Gastrocnemius medialis (tissue), 4 donors: ENCODE results near the gene TMEM198.

ENCODE experiments used
- POLR2A ChIP-seq, 2 donors: fragments of 450-650 bp; IDR thresholded peaks; one replicate each; pipeline ENCODE4 v1.6.1; 2017; ENCODE audit warnings: antibody characterized with exemption in 2 of 2, mild to moderate bottlenecking in 2 of 2, moderate library complexity in 2 of 2
- TF ChIP-seq, protein P1 (sequence below), 5 experiments: fragments of 450-650 bp in 3 of 5; fragments of 200-600 bp in 2 of 5; sonication (generic) in 2 of 5; IDR thresholded peaks in 4 of 5; conservative IDR thresholded peaks in 1 of 5; 1 replicate in 4 of 5; 2 replicates in 1 of 5; pipeline ENCODE4 v1.5.1; 2016 to 2019; ENCODE audit warnings: antibody characterized with exemption in 5 of 5, mild to moderate bottlenecking in 3 of 5, moderate library complexity in 3 of 5

DNA sequence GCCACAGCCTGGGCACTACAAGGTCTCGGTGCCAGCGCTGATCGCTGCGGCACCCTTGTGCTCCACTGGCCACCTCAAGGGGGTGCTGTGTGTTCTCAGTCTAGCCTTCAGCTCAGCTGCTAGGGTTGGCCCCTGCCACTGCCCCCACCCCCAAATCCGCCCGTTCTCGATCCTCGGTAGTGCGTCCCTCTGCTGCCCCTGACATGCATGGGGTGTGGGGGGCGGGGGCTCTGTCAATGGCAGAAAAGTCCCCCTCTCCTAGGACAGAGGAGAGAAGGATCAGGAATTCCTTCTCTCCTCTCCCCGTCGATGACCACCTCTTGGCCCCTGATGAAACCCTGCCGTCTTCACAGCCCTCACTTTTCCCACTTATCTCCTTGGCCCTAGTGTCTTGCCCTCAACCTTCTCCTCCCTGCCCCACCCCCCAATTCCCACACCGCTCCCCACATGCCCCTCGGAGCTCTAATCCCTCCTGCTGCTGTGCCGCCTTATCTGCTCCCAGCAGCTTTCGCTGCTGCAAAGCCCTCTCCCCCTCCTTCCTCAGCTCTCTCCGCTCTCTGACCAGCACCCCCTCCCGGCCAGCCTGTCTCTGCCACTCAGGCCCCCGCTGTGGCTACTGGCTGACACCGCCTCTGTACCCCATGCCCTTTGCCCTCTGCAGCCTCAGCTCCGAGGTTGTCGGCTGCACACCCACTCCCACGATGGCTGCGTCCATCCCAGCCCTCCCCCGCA lies 33.9 kb upstream of the TMEM198 start:
- TF ChIP-seq, protein P1, sequence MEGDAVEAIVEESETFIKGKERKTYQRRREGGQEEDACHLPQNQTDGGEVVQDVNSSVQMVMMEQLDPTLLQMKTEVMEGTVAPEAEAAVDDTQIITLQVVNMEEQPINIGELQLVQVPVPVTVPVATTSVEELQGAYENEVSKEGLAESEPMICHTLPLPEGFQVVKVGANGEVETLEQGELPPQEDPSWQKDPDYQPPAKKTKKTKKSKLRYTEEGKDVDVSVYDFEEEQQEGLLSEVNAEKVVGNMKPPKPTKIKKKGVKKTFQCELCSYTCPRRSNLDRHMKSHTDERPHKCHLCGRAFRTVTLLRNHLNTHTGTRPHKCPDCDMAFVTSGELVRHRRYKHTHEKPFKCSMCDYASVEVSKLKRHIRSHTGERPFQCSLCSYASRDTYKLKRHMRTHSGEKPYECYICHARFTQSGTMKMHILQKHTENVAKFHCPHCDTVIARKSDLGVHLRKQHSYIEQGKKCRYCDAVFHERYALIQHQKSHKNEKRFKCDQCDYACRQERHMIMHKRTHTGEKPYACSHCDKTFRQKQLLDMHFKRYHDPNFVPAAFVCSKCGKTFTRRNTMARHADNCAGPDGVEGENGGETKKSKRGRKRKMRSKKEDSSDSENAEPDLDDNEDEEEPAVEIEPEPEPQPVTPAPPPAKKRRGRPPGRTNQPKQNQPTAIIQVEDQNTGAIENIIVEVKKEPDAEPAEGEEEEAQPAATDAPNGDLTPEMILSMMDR (IDR thresholded peaks at IDR 0.05 in 4 of 5, conservative IDR thresholded peaks at IDR 0.05 in 1 of 5), result peak in 4 of 5 experiments; percentile 43 to 74 (median 55)
- no peak for TF ChIP-seq POLR2A (IDR thresholded peaks at IDR 0.05)
